T-helper 1 cell treated with Interleukin-12 subunit alpha and Interleukin-12 subunit beta and Interleukin-4 antibody, amounts not matched to agents 30 ng/mL and 1 ng/mL, for 36 hours (primary cell): ENCODE results near the gene SPTLC3. TPM values are rescaled to one million over a fixed set of nuclear protein-coding genes. Genes with fewer than 3 reads are reported as not detected.

ENCODE experiments used
- intact Hi-C: fragments of 100-400 bp; cut with micrococcal nuclease; formaldehyde crosslinking; loops from one replicate; pipeline ENCODE4 v1.15.1; 2024
- total RNA-seq: library from RNA; stranded (reverse); gene quantifications from 2 replicates; pipeline ENCODE4 v1.2.3, GENCODE V29; 2022

The SPTLC3 gene
- total RNA-seq, 1 donor from 2014 or later = 0.39 TPM

GRCh38 chr20:13180986-13181889, 172.5 kb downstream of the SPTLC3 start:
- intact Hi-C loops = no loop called here

- intact Hi-C loops = no loop called here
These were observed 174.2 kb downstream of the SPTLC3 start for GRCh38 chr20:13183005-13183404.

- intact Hi-C loops = no loop called here
These were observed 177.4 kb downstream of the SPTLC3 start for GRCh38 chr20:13186043-13186774.

GRCh38 chr20:13187899-13188298, 179.1 kb downstream of the SPTLC3 start:
- intact Hi-C loops = no loop called here

- intact Hi-C loops = no loop called here
These were observed 190.5 kb downstream of the SPTLC3 start for GRCh38 chr20:13199279-13199678.

GRCh38 chr20:13200767-13201500, 192.2 kb downstream of the SPTLC3 start:
- intact Hi-C loops = no loop called here

GRCh38 chr20:13202565-13202964, 193.8 kb downstream of the SPTLC3 start:
- intact Hi-C loops = no loop called here

GRCh38 chr20:13205425-13205824, 196.7 kb downstream of the SPTLC3 start:
- intact Hi-C loops = no loop called here

- intact Hi-C loops = no loop called here
These were observed 197.2 kb downstream of the SPTLC3 start for GRCh38 chr20:13205848-13206434.

- intact Hi-C loops = no loop called here
These were observed 198.2 kb downstream of the SPTLC3 start for GRCh38 chr20:13207016-13207415.

GRCh38 chr20:13211956-13212618, 203.3 kb downstream of the SPTLC3 start:
- intact Hi-C loops = loop anchor here (2.0 kb wide), 1 partner anchor 35 kb away; no protein-coding TSS in a partner anchor

- intact Hi-C loops = loop anchor here (2.0 kb wide), 1 partner anchor 34 kb away; no protein-coding TSS in a partner anchor
These were observed 204.0 kb downstream of the SPTLC3 start for GRCh38 chr20:13212750-13213149.

GRCh38 chr20:13213335-13213734, 204.6 kb downstream of the SPTLC3 start:
- intact Hi-C loops = loop anchor here (2.0 kb wide), 1 partner anchor 33 kb away; no protein-coding TSS in a partner anchor

GRCh38 chr20:13216533-13216932, 207.8 kb downstream of the SPTLC3 start:
- intact Hi-C loops = no loop called here

Other genes with a start within 250 kb of the SPTLC3 start
- 0.49 and 0.66 TPM in 2 replicates for gene ISM1, start 212.3 kb downstream of the SPTLC3 start, total RNA-seq